SH-SY5Y (cell line): ENCODE measurements around the gene PI16.

Source experiments
- GATA2 ChIP-seq: IDR thresholded peaks from 2 replicates; pipeline ENCODE4 v1.6.1; 2011; ENCODE audit warnings: mild to moderate bottlenecking, low read depth, low read length
- GATA3 ChIP-seq: IDR thresholded peaks from 2 replicates; pipeline ENCODE4 v1.6.1; 2011; ENCODE audit warnings: low read depth, mild to moderate bottlenecking, low read length, moderate library complexity

DNA sequence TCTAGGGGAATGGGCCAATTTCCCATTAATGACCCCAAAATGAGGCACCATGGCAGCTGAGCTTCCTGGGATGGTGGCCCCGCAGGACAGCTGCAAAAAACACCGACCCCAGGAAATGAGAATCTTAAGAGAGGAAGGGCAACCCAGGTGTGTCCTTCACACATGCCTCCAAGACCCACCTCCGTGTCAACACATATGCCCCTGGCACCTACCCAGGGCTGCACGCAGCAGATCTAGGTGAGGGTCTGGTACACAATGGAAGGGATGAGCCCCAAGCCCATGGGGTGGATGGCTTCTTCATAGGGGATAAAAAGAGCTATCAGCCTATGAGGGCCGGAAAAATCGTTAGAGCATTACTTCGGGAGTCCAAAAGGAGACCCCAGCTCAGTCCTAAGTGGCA lies 22.0 kb downstream of the PI16 start:
- no peak for TF ChIP-seq GATA3
- no peak for TF ChIP-seq GATA2
